Hepatic stellate cell (primary cell): ENCODE measurements around the gene TTC23.
A peak's percentile ranks its signal among the peaks of the same experiment; 100 is the strongest.
"Not testable (repeated sequence)": the region's sequence is repeated elsewhere in the genome, so short reads cannot be mapped to it uniquely, and the experiment has no call there.

Experiments used
- DNase-seq: peaks from one replicate; pipeline ENCODE4 v3.0.0; 2011; ENCODE audit warnings: low spot score

TTC23 gene

DNA sequence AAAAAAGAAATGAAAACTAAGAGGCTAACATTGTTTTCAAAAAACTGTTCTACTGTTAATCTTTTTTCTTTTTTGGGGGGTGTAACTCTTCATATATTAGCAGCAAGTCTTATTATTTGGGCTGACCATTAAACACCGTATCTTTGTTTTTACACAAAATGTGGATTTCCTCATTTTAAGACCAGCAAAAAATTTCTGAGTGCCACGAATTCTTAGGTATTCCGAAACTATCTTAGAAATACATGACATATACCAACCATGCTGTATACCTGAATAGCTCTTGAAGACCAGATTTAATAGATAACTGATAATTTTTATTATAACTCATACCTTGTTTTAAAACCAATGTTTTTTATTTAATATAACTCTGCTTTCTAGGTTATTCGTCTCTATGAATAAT is 620 bp upstream of the TTC23 start:
- DNase-seq = no peak

DNA sequence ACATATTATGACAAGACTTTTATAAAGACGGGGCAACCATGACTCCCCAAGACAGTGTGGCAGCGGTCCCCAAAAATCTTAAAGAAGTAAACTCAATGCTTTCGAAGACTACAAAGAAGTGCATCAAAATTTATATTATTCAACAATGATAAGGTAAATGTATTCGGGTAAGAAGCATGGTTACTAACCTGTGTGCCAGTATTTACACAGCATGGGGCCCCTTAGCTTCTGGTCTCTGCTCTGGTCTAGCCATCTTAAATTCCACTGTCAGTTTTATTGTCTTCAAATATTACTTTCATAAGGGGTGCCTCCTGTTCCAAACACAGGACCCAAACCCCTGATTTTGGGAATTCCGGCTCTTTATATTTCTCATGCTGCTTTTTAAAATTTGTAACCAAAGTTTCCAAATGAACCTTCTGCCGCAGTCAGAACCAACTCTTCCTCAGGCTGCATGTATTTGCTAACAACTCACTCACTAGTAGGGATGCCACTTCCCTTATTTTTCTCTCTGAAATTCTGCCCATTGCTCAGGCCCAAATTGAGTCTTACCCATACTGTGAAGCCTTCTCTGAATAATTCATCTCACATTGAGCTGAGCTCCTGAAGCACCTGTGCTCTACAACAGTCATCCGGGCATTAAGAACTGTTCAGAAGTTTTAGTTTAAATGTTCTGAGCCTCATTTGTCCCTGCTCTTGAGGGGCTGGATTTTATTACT is 1.2 kb downstream of the TTC23 start:
- no peak for DNase-seq

DNA sequence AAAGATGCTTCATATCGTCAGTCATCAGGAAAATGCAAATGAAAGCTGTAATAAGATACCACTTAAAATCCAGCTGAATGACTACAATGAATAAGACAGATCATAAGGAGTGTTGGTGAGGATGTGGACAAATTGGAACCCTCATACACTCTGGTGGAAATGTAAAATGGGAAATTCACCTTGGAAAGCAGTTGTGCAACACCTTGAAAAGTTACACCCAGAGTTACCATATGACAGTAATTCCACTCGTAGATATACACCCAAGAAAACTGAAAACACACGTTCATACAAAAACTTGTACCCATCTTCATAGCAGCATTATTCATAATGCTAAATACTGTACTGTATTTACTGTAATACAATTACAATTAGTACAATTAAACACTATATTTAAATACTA is 2.3 kb downstream of the TTC23 start:
- DNase-seq = no peak

DNA sequence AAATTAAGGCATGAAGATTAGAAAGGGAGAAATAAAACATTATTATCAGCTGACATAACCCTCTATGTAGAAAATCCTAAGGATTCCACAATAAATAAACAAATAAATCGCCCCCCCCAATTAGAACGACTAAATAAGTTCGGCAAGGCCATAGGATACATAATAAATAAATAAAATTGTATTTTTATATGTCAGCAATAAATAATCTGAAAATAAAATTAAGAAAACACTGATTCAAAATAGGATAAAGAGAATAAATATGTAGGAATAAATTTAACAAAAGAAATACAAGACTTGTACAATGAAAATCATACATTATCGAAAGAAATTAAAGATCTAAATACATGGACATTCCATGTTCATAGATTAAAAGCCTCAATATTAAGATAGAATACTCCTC is 5.1 kb downstream of the TTC23 start:
- DNase-seq = no peak

DNA sequence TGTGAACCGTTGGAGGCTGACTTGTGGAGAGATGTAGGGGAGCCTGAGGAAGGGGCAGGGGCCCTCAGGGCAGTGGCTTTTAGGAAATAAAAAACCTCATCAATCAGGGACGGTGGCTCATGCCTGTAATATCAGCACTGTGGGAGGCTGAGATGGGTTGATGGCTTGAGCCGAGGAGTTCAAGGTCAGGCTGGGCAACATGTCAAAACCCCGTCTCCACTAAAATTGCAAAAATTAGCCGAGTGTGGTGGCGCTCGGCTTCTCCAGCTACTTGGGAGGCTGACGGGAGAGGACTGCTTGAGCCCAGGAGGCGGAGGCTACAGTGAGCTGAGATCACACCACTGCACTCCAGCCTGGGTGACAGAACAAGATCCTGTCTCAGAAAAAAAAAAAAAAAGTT is 7.6 kb downstream of the TTC23 start:
- no peak for DNase-seq

DNA sequence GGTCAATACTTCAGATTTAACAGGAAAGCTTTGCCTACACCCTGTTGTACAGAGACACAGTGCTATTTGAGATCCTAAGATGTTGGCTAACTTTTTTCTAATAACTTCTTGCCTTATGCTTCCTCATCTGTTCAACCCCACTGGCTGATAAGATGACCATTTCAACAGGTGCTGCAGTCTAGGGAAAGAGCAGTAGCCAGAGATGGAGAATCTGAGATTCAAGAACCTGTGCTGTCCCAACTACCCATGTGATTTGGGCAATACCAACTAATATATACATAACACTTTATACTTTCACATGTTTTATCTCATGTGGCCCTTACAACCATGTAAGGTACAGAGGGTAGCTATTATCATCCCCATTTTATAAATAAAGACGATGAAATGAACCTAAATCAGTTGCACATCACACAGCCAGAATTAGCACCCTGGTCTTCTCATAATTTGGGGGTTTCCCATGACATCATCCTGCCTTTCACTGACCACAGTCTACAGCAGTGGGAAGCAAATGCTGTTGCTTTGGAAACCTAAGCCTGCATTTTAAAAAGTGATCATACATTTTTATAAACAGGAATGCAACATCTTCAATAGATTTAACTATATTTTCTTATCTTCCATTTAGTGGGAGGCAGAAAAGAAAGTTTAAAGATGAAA is 9.7 kb downstream of the TTC23 start:
- no peak for DNase-seq

DNA sequence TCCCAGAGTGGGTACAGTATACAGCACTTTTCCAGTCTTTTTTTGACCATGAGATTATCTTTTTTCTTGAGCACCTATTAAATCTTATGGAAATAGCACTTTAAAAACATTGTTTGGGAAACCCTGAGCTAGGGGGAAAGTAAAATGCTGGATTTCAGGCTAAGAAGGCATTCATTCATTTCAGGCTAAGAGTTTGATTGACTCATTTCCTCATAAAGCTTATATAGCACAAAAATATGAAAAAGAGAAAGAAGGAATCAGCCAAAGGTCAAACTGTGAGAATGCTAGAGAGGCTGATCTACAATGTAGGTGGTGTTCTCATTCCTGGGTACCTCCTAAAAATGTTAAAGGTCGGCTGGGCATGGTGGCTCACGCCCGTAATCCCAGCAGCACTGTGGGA is 10.5 kb downstream of the TTC23 start:
- no peak for DNase-seq

DNA sequence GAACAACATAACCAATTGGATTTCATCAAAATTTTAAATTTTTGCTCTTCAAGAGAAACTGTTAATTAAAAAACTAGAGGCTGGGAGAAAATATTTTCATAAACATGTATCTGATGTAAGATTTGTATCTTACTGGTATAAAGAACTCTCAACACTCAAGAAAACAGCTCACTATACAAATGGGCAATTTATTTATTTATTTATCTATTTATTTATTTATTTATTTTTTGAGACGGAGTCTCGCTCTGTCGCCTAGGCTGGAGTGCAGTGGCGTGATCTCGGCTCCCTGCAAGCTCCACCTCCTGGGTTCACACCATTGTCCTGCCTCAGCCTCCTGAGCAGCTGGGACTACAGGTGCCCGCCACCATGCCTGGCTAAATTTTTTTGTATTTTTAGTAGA is 15.2 kb downstream of the TTC23 start:
- not testable (repeated sequence) for DNase-seq

DNA sequence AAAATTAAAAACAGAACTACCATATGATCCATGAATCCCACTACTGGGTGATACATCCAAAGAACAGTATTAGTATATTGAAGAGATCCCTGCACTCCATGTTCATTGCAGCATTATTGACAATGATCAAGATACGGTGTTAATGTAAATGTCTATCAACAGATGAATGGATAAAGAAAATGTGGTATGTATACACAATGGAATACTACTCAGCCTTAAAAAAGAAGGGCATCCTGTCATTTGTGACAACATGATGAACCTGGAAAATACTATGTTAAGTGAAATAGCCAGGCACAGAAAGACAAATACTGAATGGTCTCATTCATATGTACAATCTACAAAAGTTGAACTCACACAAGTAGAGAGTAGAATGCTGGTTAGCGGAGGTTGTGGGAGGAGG is 16.6 kb downstream of the TTC23 start:
- DNase-seq = no peak

DNA sequence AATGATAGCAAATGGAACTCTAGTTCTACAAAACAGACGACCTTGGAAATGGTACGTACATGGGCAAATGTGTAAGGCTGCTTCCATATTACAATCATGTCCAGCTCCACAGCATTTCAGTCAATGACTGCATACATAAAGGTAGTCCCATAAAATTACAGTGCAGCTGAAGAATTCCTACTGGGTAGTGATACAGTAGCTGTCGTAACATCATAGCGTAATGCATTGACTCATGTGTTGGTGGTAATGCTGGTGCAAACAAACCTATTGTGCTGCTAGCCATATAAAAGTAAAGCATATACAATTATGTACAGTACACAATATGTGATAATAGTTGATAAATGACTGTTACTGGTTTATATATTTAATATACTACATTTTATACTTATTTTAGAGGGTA is 18.5 kb downstream of the TTC23 start:
- DNase-seq = no peak

DNA sequence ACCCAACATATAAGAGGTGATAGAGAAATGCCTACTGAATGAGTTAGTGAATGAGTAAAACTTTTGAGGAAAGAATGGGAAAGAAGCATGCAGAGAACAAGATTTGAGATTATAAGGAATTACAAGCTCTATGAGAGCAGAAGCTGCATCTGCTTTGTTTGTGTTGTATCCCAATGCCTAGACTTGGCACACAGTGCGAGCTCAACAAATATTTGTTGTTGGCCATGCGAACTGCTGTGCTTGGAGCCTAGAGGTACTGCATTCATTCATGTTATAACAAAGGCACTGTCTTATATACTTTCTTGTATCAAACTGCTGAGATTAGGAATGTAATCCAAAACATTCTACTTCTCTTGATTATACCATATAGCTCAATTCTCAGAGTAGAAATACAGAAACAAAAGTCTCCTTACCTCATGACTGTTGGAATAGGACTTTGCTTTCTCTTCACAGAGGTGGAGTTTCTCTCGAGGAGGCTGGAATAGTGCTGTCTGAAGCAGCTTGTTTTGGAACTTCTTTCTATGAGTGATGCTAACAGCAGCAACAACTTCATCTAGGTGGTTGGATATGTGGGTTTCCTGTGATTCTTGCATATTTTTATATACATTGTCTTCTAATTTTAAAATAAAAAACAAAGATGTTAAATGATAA is 21.1 kb downstream of the TTC23 start:
- no peak for DNase-seq

DNA sequence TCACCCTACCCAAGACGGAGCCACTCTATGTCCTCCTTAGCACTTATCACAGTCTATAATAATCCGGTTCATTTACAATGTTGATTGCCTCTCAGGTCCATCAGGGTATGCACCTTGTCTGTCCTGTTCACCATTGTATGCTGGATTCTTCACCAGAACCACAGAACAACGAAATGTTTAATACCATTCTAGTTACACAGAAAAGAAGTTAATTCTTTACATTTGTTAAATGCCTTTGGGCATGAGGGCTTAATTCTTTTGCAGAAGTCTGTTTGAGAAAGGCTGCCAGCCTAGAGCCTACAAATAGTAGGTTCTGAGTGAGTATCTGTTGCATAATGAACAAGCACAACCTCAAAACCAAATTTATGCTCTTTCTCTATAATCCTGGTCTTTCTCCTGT is 22.6 kb downstream of the TTC23 start:
- no peak for DNase-seq

DNA sequence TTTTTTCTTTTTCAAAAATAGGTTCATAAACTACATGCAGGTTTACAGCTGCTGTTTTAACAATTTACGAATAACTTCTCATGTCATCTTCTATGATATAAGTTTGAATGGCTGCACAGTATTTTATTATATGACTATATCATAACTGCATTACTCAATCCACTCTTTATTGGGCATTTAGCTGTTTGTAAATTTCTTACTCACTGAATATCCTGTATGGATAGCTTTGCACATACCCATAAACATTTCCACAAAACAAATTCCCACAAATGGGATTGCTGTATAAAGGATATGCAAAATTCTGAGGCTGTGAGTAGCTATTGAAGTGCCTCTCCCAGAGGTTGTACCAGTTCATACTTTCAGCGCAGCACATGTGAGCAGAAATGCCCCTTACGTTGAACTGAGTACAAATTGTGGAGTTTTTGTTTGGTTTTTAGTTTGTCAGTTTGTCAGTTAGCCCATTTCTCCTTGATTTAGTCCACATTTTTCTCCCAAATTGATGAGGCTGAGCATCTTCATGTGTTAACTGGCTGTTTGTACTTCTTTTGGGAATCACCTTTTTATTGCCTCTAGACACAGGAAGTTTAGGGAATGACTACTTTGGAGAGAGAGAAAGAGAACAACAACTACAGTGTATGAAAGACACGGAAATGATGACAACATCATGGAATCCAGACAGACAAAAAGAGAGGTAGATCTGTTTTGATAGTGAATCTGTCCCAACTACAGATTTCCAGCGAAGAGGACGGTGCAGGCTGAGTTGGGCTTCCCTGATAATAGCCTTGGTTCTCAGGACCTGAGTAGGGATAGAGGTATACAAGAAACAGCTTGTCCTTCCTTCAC is 24.8 kb downstream of the TTC23 start:
- DNase-seq = no peak

DNA sequence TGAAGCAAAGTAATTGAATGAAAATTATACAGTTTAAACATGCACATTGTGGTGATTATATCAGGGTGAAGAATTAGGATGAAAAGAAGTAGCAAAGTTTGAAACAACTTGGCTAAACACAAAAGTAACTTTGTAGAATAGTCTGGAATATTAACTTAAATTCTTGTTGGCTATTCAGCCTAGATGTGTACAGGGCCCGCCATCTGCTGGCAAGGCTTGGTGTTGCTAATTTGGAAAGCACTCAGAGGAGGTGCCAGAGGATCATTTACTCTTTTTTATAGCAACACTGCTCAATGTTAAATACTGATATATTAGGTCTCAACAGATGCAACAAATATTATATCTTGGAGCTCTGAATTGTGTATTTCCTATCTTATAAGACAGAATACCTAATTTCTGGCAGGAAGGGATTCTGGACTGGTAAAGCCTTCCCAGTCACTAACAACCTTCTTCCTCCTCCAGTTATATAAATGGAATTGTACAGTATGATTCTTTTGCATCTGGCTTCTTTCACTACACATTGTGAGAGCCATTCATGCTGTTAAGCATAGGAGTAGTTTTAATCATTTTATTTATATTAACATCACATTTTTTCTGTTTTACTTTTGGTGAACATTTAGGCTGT is 36.1 kb downstream of the TTC23 start:
- DNase-seq = peak; percentile 59

DNA sequence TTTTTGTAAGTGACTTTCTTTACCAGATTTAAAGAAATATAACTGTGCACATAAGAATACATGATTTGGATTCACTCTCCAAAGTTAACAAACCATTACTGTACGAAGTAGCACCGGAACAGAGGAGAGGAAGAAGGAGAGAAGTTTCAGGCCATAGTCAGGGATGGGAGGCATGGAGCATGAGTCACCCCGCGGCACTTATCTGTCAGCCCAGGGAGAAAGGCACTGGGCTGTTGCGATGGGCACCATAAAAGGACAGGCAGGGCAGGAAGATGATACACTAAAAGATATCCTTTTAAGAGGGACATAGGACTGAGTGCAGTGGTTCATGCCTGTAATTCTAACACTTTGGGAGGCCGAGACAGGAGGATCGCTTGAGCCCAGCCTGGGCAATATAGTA is 37.0 kb downstream of the TTC23 start:
- peak; percentile 67 for DNase-seq

DNA sequence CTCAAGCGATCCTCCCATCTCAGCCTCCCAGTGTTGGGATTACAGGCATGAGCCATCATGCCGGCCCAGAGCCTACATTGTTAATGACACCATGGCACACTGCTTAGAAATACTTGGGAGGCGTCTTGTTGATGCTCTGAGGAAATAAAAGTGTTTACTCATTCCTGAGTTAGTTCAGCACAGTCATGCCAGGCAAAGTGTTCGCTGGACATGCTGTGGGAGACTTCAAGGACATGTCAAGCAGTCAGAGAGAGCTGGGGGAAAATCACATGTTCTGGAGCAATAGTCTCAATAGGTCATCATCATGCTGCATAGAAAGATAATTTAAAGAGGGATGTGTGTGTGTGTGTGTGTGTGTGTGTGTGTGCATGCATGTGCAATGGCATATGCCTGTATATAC is 37.5 kb downstream of the TTC23 start:
- no peak for DNase-seq

DNA sequence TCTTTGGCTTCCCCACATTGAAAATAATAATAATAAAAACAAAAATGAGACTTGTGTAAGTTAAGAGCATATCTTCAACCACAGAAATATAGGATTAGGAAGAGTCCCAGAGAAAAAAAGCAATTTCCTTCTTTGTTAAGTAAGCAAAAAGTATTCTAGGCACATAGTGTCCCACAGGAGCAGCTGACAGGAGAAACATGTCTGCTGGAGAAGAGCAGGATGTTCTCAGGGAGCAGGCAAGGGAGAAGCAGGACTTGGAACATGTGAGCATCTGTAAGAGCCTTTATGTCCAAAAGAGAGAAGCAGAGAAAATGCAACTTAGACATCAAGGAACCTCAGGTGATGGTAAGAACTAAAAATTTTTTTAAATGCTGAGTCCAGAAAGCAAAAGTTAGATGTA is 39.0 kb downstream of the TTC23 start:
- no peak for DNase-seq

DNA sequence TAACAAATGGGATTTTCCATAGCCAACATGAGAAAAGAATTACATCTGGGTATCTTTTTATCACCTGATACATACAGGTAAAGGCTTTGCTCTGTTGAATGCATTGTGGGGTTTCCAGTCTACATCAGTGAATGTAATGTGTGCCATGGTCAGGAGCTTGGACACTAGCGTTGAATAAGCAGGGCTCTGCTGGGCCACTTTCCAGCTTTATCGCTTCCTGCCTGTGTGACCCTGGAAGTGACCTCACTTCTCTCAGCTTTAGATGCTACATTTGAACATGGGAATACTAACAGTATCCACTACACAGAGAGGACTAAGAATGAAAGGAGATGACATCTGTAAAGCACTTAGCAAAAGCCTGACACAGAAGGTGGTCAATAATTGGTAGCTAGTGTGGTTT is 40.1 kb downstream of the TTC23 start:
- DNase-seq = no peak

DNA sequence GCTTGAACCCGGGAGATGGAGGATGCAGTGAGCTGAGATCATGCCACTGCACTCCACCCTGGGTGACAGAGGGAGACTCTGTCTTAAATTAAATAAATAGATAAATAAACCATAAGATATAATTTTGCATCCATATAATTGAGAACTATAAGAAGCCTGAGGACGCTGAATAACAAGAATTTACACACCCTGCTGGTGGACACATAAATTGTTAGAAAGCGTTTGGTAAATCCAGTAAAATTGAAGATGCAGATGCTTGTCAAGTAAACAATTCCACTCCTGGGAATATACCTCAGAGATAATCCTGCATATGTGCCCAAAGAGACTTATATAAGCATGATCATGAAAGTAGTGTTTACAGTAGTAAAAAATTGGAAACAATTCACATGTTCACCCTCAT is 41.7 kb downstream of the TTC23 start:
- DNase-seq = no peak

DNA sequence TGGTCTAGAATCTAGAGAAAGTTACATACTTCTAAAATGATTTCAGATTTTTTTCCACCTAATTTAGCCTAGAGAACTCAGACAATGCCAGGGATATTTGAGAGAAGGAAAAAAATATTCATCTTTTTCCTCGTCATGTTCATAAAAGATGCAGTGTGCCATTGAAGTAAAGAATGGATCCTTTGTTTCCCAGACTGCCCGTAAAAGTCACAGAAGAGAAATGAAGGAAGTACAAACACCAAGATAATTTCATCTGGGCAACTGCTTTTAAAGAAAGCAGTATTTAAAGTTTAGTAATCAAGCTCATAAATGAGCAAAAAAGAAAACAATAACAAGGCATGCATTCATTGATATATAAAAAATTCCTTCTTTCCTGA is 47.2 kb downstream of the TTC23 start:
- DNase-seq = no peak

DNA sequence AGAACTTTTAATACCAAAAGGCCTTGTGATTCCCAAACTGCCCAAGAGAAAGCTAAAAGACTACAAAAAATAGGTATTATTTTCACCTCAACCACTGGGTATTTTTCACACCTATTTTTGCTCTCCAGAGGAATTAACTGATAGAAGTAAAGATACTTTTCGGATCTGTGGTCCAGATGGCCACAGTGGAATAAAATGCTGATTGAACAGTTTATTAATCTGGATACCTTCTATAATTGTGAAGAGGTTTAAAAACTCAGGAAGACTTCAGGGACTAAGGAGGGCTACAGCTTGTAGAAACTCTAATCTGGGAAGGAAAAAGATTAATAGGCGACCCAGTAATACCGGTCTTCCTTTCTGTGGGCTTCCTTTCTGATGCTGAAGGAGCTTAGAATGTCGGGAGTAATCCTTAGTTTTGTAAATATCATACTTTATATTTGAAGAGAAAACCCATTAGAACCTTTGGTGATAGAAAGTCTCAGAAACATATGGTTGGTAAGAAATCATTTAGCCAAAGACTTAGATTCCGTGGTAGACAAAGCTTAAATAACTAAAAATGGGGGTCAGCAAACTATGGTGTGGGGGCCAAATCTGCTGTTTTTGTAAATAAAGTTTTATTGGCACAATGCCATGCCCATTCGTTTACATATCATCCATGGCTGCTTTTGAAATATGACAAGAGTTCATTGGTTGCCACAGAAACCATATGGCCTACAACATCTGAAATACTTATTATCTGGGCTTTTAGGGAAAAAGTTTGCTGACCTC is 47.8 kb downstream of the TTC23 start:
- DNase-seq = no peak

DNA sequence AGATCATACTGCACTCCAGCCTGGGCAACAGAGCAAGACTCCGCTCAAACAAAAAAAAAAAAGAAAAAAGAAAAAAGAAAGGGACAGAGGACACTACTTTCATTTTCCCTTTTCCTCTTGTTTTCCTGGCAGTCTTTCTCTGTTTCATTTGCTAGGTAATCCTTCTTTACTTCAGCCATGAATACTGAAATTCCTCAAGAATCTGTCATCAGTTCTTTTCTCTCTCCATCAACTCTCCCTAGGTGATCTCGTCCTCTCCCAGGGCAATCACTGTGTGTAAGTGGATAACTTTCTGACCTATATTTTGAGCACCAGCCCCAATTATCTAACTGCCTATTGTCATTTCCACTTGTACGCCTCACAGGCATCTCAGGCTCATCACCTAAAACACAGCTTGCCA is 51.5 kb downstream of the TTC23 start:
- no peak for DNase-seq
